ENCODE results near the gene ZC3H13. TPM values are rescaled to one million over a fixed set of nuclear protein-coding genes. Genes with fewer than 3 reads are reported as not detected.

The ZC3H13 gene
- total RNA-seq, 4 donors from 2014 or later: 26.9 to 41.4 (median 36.0) TPM

DNA sequence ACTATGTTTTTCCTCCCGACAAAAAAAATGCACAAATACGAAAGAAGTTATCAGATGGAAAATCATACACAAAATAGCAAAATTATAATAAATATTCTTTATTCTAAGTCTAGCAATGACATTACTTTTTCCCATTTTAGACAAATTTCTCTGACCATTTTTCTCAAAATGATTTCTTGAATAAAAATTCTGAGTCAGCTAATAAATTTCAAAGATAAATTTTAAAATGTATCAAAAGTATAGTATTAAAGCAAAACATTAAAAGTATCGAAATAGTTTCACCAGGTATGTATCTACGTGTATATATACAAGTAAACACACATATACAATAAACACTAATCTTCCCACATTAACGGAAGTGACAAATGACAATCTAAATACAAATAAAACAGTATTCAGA, 8.9 kb downstream of the ZC3H13 start:
- peaks cover 5 to 20% of the 10 kb centered on the region in 2 donors for H3K4me1 ChIP-seq
- no peak overlapping the region for H3K27ac ChIP-seq
- no peaks in the 10 kb centered on the region for H3K27me3 ChIP-seq
- TF ChIP-seq, protein P1, sequence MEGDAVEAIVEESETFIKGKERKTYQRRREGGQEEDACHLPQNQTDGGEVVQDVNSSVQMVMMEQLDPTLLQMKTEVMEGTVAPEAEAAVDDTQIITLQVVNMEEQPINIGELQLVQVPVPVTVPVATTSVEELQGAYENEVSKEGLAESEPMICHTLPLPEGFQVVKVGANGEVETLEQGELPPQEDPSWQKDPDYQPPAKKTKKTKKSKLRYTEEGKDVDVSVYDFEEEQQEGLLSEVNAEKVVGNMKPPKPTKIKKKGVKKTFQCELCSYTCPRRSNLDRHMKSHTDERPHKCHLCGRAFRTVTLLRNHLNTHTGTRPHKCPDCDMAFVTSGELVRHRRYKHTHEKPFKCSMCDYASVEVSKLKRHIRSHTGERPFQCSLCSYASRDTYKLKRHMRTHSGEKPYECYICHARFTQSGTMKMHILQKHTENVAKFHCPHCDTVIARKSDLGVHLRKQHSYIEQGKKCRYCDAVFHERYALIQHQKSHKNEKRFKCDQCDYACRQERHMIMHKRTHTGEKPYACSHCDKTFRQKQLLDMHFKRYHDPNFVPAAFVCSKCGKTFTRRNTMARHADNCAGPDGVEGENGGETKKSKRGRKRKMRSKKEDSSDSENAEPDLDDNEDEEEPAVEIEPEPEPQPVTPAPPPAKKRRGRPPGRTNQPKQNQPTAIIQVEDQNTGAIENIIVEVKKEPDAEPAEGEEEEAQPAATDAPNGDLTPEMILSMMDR (IDR thresholded peaks at IDR 0.05): no peak
- no peak for TF ChIP-seq POLR2A (IDR thresholded peaks at IDR 0.05)
- H3K36me3 ChIP-seq: no peaks in the 10 kb centered on the region
- intact Hi-C loops (cut with DNase I): no loop called here
- H3K9me3 ChIP-seq: no peaks in the 10 kb centered on the region
- no peak for DNase-seq
- no peak overlapping the region for H3K4me3 ChIP-seq (replicated peaks in 1 of 3)
- 97 to 98% methylated on average over 5 of the region's 5 CpGs for WGBS, 2 donors

GRCh38 chr13:46041419-46041839, 11.1 kb downstream of the ZC3H13 start:
- Histone ChIP-seq H3K36me3 (no peaks in the 10 kb centered on the region), H3K27ac (peak overlapping the region in 1 of 3 donors; percentile 33), H3K4me3 (replicated peaks in 1 of 3) (no peak overlapping the region), H3K9me3 (no peaks in the 10 kb centered on the region), H3K4me1 (peaks cover 5 to 20% of the 10 kb centered on the region in 2 donors), H3K27me3 (no peaks in the 10 kb centered on the region)
- no peak for TF ChIP-seq POLR2A (IDR thresholded peaks at IDR 0.05)
- TF ChIP-seq, protein P1 (IDR thresholded peaks at IDR 0.05): no peak
- intact Hi-C loops (cut with DNase I): no loop called here
- 63 to 75% methylated on average over 4 of the region's 4 CpGs for WGBS, 2 donors
- no peak for DNase-seq

DNA sequence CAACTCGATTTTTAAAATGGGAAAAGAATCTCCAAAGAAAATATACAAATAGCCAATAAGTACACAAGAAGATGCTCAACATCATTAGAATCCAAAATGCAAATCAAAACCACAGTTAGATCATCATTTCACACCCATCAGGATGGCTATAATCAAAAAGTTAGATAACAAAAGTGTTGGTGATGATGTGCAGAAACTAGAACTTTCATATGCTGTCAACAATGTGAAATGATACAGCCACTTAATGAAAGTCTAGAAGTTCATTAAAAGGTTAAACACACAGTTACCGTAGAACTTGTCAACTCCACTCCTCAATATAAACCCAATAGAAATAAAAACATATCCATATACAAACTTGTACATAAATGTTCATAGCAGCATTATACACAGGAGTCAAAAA, 11.8 kb downstream of the ZC3H13 start:
- Histone ChIP-seq H3K27ac (peak overlapping the region in 1 of 3 donors; percentile 33), H3K9me3 (no peaks in the 10 kb centered on the region), H3K36me3 (no peaks in the 10 kb centered on the region), H3K27me3 (no peaks in the 10 kb centered on the region), H3K4me3 (replicated peaks in 1 of 3) (no peak overlapping the region), H3K4me1 (peaks cover 5 to 20% of the 10 kb centered on the region in 2 donors)
- WGBS, 2 donors: 79 to 87% methylated on average over 2 of the region's 2 CpGs
- DNase-seq: no peak
- TF ChIP-seq, protein P1 (IDR thresholded peaks at IDR 0.05): no peak
- TF ChIP-seq POLR2A (IDR thresholded peaks at IDR 0.05): no peak
- intact Hi-C loops (cut with DNase I): no loop called here

GRCh38 chr13:46039411-46040182, 12.9 kb downstream of the ZC3H13 start:
- no peaks in the 10 kb centered on the region for H3K27me3 ChIP-seq
- intact Hi-C loops (cut with DNase I): no loop called here
- H3K4me3 ChIP-seq (replicated peaks in 1 of 3): no peak overlapping the region
- peaks cover 5 to 12% of the 10 kb centered on the region in 2 donors for H3K4me1 ChIP-seq
- no peak overlapping the region for H3K27ac ChIP-seq
- no peak for DNase-seq
- no peak for TF ChIP-seq POLR2A (IDR thresholded peaks at IDR 0.05)
- TF ChIP-seq, protein P1 (IDR thresholded peaks at IDR 0.05): no peak
- H3K36me3 ChIP-seq: no peaks in the 10 kb centered on the region
- 97 to 98% methylated on average over 6 of the region's 6 CpGs for WGBS, 2 donors
- H3K9me3 ChIP-seq: no peaks in the 10 kb centered on the region

- WGBS, 2 donors: 96 to 97% methylated on average over 4 of the region's 4 CpGs
- Histone ChIP-seq H3K4me3 (replicated peaks in 1 of 3) (no peak overlapping the region), H3K4me1 (peaks cover 5 to 10% of the 10 kb centered on the region in 2 donors), H3K9me3 (no peaks in the 10 kb centered on the region), H3K36me3 (no peaks in the 10 kb centered on the region), H3K27ac (no peak overlapping the region), H3K27me3 (no peaks in the 10 kb centered on the region)
- DNase-seq: no peak
- intact Hi-C loops (cut with DNase I): no loop called here
- TF ChIP-seq POLR2A (IDR thresholded peaks at IDR 0.05): no peak
These were observed 14.2 kb downstream of the ZC3H13 start for GRCh38 chr13:46038296-46038695.

Data from thyroid gland (tissue), 4 donors.